HG03575 (cell line): Measurements from ENCODE around the gene XNDC1N.

Source experiments
- ATAC-seq: cut with Tn5 transposase; IDR thresholded peaks from one replicate; pipeline ENCODE4 v1.9.1; 2021; ENCODE audit not compliant: unreplicated experiment, insufficient number of reproducible peaks, low FRiP score; ENCODE audit errors: extremely low read depth

XNDC1N gene

GRCh38 chr11:71927820-71928736 lies at the start of gene XNDC1N:
TSS of gene XNDC1N (minus strand) at chr11:71928594. CDS start at chr11:71923353, 5,241 bp downstream.
- peak; percentile 20 for ATAC-seq

GRCh38 chr11:71977743-71978418 lies 49.5 kb upstream of the XNDC1N start:
- ATAC-seq: no peak

GRCh38 chr11:71977090-71977489 lies 48.7 kb upstream of the XNDC1N start:
- no peak for ATAC-seq

- ATAC-seq: no peak
Observed at GRCh38 chr11:71976551-71976950, 48.2 kb upstream of the XNDC1N start.

- no peak for ATAC-seq
Observed at GRCh38 chr11:71971680-71972079, 43.3 kb upstream of the XNDC1N start.

- ATAC-seq: no peak
Observed at GRCh38 chr11:71964641-71965040, 36.2 kb upstream of the XNDC1N start.

GRCh38 chr11:71963468-71963867 lies 35.1 kb upstream of the XNDC1N start:
- ATAC-seq: no peak

GRCh38 chr11:71962428-71963038 lies 34.1 kb upstream of the XNDC1N start:
- no peak for ATAC-seq

- no peak for ATAC-seq
Observed at GRCh38 chr11:71955898-71956456, 27.6 kb upstream of the XNDC1N start.

GRCh38 chr11:71951741-71952310 lies 23.4 kb upstream of the XNDC1N start:
- ATAC-seq: no peak

- no peak for ATAC-seq
Observed at GRCh38 chr11:71949034-71949433, 20.6 kb upstream of the XNDC1N start.

GRCh38 chr11:71948314-71949027 lies 20.1 kb upstream of the XNDC1N start:
- no peak for ATAC-seq

- ATAC-seq: no peak
Observed at GRCh38 chr11:71947498-71947897, 19.1 kb upstream of the XNDC1N start.

- no peak for ATAC-seq
Observed at GRCh38 chr11:71946144-71946571, 17.8 kb upstream of the XNDC1N start.

- no peak for ATAC-seq
Observed at GRCh38 chr11:71940561-71941219, 12.3 kb upstream of the XNDC1N start.

- no peak for ATAC-seq
Observed at GRCh38 chr11:71937826-71938225, 9.4 kb upstream of the XNDC1N start.

GRCh38 chr11:71936825-71937224 lies 8.4 kb upstream of the XNDC1N start:
- ATAC-seq: no peak

GRCh38 chr11:71935338-71935925 lies 7.0 kb upstream of the XNDC1N start:
- no peak for ATAC-seq
